Effector memory CD4-positive, alpha-beta T cell (primary cell): Measurements from ENCODE around the gene PNMA1.

ENCODE experiments used
- DNase-seq, 3 donors: peaks; one replicate each; pipeline ENCODE4 v3.0.0-alpha.2; 2020
- H3K27ac ChIP-seq: 2 replicates; pipeline ENCODE4 v1.7.0; 2013; ENCODE audit warnings: mild to moderate bottlenecking, low read length, moderate library complexity; ENCODE audit not compliant: insufficient read depth, poor library complexity, severe bottlenecking
- H3K27me3 ChIP-seq: replicated peaks from 2 replicates; pipeline ENCODE4 v1.7.0; 2013; ENCODE audit warnings: mild to moderate bottlenecking, low read length; ENCODE audit not compliant: insufficient read depth, control insufficient read depth, poor library complexity, severe bottlenecking
- H3K36me3 ChIP-seq: 2 replicates; pipeline ENCODE4 v1.7.0; 2013; ENCODE audit warnings: mild to moderate bottlenecking, low read length, moderate library complexity; ENCODE audit not compliant: control insufficient read depth, insufficient read depth
- H3K4me1 ChIP-seq: 2 replicates; pipeline ENCODE4 v1.7.0; 2013; ENCODE audit warnings: low read length, mild to moderate bottlenecking; ENCODE audit not compliant: control insufficient read depth, insufficient read depth, poor library complexity, severe bottlenecking
- H3K4me3 ChIP-seq: 2 replicates; pipeline ENCODE4 v1.7.0; 2013; ENCODE audit warnings: low read length, low read depth, mild to moderate bottlenecking; ENCODE audit not compliant: insufficient read depth, poor library complexity, severe bottlenecking
- H3K9me3 ChIP-seq: 2 replicates; pipeline ENCODE4 v1.7.0; 2013; ENCODE audit warnings: mild to moderate bottlenecking, low read length, moderate library complexity; ENCODE audit not compliant: control insufficient read depth

The PNMA1 gene

GRCh38 chr14:73757876-73758391 is 43.8 kb upstream of the PNMA1 start:
- no peaks in the 10 kb centered on the region for H3K36me3 ChIP-seq
- peak overlapping the region; percentile 89 for H3K27ac ChIP-seq
- peaks cover 83% of the 10 kb centered on the region for H3K4me1 ChIP-seq
- no peaks in the 10 kb centered on the region for H3K27me3 ChIP-seq
- H3K9me3 ChIP-seq: no peaks in the 10 kb centered on the region
- H3K4me3 ChIP-seq: peak overlapping the region; percentile 82
- DNase-seq: no peak

- peaks cover 83% of the 10 kb centered on the region for H3K4me1 ChIP-seq
- no peaks in the 10 kb centered on the region for H3K27me3 ChIP-seq
- H3K9me3 ChIP-seq: no peaks in the 10 kb centered on the region
- H3K4me3 ChIP-seq: no peak overlapping the region
- DNase-seq: no peak
- no peaks in the 10 kb centered on the region for H3K36me3 ChIP-seq
- H3K27ac ChIP-seq: peak overlapping the region; percentile 89
These were observed 43.2 kb upstream of the PNMA1 start for GRCh38 chr14:73757381-73757780.

- Histone ChIP-seq H3K9me3 (no peaks in the 10 kb centered on the region), H3K4me1 (peaks cover 83% of the 10 kb centered on the region), H3K36me3 (no peaks in the 10 kb centered on the region), H3K27ac (peak overlapping the region; percentile 89), H3K27me3 (no peaks in the 10 kb centered on the region), H3K4me3 (peak overlapping the region; percentile 50)
- DNase-seq: no peak
These were observed 41.3 kb upstream of the PNMA1 start for GRCh38 chr14:73755434-73756014.

- Histone ChIP-seq H3K27ac (peak overlapping the region; percentile 89), H3K9me3 (no peaks in the 10 kb centered on the region), H3K4me3 (peak overlapping the region; percentile 50), H3K4me1 (peaks cover 88% of the 10 kb centered on the region), H3K27me3 (no peaks in the 10 kb centered on the region), H3K36me3 (no peaks in the 10 kb centered on the region)
- no peak for DNase-seq
These were observed 40.8 kb upstream of the PNMA1 start for GRCh38 chr14:73754911-73755360.

- H3K9me3 ChIP-seq: no peaks in the 10 kb centered on the region
- peak overlapping the region; percentile 89 for H3K27ac ChIP-seq
- no peaks in the 10 kb centered on the region for H3K36me3 ChIP-seq
- DNase-seq: no peak
- H3K27me3 ChIP-seq: no peaks in the 10 kb centered on the region
- peaks cover 93% of the 10 kb centered on the region for H3K4me1 ChIP-seq
- peak overlapping the region; percentile 50 for H3K4me3 ChIP-seq
These were observed 40.0 kb upstream of the PNMA1 start for GRCh38 chr14:73753887-73754795.

GRCh38 chr14:73753124-73753886 is 39.1 kb upstream of the PNMA1 start:
- Histone ChIP-seq H3K4me3 (peak overlapping the region; percentile 50), H3K9me3 (no peaks in the 10 kb centered on the region), H3K36me3 (no peaks in the 10 kb centered on the region), H3K27me3 (no peaks in the 10 kb centered on the region), H3K4me1 (peaks cover 93% of the 10 kb centered on the region), H3K27ac (peak overlapping the region; percentile 89)
- peak in 1 of 3 donors; percentile 48 for DNase-seq

- Histone ChIP-seq H3K27me3 (no peaks in the 10 kb centered on the region), H3K4me1 (peaks cover 87% of the 10 kb centered on the region), H3K9me3 (no peaks in the 10 kb centered on the region), H3K36me3 (no peaks in the 10 kb centered on the region), H3K4me3 (peak overlapping the region; percentile 50), H3K27ac (peak overlapping the region; percentile 89)
- DNase-seq: peak in 1 of 3 donors; percentile 41
These were observed 38.3 kb upstream of the PNMA1 start for GRCh38 chr14:73752297-73752992.

- Histone ChIP-seq H3K27ac (peak overlapping the region; percentile 44), H3K4me3 (no peak overlapping the region), H3K9me3 (no peaks in the 10 kb centered on the region), H3K27me3 (no peaks in the 10 kb centered on the region), H3K4me1 (peaks cover 87% of the 10 kb centered on the region), H3K36me3 (no peaks in the 10 kb centered on the region)
- no peak for DNase-seq
These were observed 37.0 kb upstream of the PNMA1 start for GRCh38 chr14:73751157-73751691.

GRCh38 chr14:73750531-73750901 is 36.3 kb upstream of the PNMA1 start:
- H3K4me1 ChIP-seq: peaks cover 87% of the 10 kb centered on the region
- no peaks in the 10 kb centered on the region for H3K27me3 ChIP-seq
- H3K4me3 ChIP-seq: no peak overlapping the region
- no peak for DNase-seq
- H3K27ac ChIP-seq: peak overlapping the region; percentile 44
- H3K36me3 ChIP-seq: no peaks in the 10 kb centered on the region
- H3K9me3 ChIP-seq: no peaks in the 10 kb centered on the region
